OCI-M2 (cell line): ENCODE data around the gene CPNE1.

Experiments
- DNase-seq: peaks from one replicate; lab custom pipeline; 2025; ENCODE audit not compliant: unreplicated experiment; lab: John Stamatoyannopoulos, UW

The CPNE1 gene

DNA sequence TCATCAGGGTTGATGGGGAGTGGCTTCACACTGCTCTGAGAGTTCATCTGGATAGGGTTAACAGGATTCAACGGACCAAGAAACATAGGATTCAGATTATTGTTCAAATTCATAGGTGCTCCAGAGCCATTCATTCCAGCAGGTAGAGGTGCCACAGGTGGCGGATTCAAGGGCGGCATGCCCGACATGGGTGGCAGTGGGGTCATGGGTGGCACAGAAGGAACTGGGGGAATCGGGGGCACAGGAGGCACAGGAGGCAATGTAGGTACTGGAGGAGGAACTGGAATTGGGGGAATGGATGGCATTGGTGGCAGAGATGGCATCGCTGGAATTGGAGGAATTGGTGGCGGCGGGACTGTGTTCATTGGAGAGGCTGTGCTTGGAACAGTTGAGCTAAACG, 10.3 kb downstream of the CPNE1 start:
- no peak for DNase-seq

DNA sequence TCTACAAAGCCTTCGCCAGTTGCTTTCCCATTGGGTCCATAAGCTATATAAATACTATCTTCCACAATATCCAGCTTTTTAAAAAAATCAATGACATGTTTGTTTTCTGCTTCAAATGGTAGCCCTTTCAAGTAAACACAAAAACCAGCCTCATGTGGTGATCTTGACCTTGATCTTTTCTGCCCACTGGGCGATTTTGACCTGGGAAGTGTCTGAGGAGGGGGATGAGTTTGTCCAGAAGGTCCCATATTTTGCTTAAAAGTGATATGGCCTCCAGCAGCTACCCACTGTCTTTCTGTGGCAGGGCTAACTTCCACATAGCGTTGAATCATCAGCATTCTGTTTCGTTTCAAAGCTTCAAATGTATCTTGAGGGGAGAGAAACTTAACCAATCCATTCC, 10.8 kb downstream of the CPNE1 start:
- no peak for DNase-seq

DNA sequence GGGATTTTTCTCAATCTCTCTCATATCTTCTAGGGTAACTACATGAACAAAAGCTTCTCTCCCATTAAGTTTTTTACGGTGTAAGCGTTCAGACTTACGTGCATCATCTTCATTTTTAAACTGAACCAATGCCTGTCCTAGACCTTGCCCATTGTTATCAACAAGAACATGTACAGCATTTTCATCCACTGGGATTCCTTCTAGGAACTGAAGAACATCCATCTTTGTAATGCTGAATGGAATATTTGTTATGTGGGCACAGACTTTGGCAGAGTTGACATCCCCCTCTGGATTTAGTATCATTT, 11.3 kb downstream of the CPNE1 start:
- no peak for DNase-seq

GRCh38 chr20:35652641-35653429, 11.9 kb downstream of the CPNE1 start:
- no peak for DNase-seq

- no peak for DNase-seq
These were observed 12.7 kb downstream of the CPNE1 start for GRCh38 chr20:35651958-35652357.

DNA sequence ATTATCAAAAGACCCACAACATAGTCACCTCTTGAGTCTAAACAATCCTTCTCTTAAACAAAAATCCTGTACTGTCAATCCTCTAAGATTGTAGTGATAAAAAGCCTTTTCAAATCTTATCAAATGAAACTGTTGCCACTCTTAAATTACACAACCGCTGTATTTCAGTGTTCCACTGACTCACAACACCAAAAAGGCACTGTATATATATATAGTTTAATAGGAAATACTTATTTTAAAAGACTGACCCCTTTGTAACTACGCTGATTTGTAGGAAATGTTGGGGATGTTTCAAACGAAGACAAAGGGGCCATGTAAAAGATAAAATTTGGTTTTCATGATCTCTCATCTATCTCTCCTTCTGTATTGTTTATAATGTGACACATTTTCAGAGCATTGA, 14.1 kb downstream of the CPNE1 start:
- no peak for DNase-seq

- no peak for DNase-seq
These were observed 15.9 kb downstream of the CPNE1 start for GRCh38 chr20:35648836-35649235.

DNA sequence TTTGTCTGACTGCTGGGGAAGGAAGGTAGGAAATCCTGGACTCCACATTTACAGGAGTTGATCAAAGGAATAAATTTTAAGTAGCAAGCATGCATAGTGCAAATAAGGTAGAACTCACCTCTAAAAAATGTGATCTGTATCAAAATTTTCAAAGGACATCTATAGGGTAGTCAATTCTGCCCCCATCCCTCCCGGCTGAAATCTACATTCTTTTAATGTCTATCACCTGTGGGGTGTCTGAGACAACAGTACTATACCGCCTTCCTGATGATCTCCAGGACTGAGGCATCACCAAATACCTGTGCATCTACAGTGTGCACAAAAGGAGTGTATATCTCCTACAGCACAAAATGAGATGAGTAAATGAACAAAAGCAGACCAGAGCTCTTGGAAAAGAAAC, 19.9 kb downstream of the CPNE1 start:
- DNase-seq: no peak

DNA sequence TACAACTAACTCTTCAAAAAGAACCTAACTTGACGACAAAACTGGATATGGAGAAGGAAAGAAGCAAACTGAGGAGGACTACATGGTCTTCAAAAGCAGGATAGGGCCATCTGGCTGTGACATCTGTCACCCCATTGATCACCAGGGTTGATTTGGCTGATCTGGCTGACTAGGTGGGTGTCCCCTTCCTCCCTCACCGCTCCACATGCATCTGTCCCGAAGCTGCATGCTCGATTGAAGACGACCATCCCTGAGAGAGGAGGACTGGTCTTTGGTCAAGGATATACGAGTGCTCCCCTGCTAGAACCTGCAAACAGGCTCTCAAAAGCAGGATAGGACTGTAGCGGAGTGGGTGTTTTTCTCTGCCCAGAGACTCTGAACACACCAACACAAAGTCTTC, 21.7 kb downstream of the CPNE1 start:
- DNase-seq: no peak

DNA sequence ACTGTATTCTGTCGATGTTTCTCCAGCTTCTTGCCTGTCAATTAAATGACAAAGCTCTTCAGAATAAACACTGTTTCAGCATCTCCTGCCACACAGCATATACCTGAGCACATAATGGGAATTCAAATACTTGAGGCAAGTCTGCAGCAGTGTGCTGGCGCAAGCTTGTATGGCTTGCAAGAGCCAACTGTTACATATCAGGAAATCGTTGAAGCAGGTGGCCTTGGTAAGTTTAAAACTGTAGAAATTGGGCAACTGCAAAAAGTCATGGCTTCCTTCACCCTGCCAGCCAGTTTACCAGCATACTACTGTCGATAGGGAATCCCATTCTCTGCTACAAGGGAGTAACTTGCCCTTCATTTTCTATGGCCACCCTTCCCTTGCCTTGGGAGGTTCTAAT, 23.0 kb downstream of the CPNE1 start:
- DNase-seq: no peak

DNA sequence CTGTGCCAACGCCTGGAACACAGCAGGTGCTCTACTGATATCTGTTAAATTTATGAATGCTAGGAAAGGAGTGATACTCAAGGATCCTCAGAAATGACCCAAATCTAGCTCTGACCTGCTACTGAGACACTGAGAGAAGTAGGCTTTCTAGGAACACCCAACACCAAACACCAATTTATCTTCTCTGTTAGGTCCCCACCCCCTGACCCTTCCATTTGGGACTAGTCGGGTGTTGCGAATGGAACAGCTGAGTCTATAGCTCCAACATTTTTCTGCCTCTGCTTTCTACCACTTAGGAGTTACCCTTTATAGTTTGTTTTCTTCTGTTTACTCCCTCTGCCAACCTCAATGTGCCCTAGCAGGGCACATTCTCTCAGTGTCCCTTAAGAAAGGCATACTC, 24.0 kb downstream of the CPNE1 start:
- no peak for DNase-seq

DNA sequence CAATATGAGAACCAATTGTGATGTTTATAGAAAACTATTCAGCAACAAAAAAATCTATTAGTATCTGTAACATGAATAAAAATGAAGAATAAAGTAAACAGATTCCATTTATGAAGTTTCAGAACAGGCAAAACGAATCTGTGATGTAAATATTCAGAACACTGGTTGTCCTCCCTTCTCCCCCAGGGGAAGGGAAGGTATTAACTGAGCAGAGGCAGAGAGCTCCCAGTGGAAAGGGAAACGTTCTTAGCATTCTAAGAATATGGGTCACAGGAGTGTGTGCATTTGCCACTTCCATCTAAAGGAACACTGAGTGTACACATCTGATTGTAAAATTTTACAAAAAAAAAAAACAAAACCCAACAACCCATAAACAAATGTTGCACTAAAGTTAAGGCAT, 25.9 kb downstream of the CPNE1 start:
- DNase-seq: no peak

DNA sequence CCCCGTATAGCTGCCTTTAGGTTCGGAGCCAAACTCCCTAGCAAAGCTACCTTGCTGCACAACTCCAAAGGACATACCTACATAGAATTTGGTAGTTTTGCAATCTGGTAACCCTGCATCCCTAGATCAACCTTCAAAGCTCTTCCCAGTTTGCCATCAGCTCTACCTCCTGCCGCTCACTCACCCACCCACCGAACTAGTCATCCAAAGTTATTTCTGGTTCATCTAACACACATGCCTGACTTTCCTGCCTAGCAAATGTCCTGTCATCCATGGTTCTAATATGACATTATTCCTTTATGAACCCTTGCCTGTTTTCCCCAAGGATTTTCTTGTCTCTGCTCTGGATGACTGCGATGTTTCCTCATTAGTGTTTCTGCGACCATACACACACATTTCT, 27.4 kb downstream of the CPNE1 start:
- no peak for DNase-seq

DNA sequence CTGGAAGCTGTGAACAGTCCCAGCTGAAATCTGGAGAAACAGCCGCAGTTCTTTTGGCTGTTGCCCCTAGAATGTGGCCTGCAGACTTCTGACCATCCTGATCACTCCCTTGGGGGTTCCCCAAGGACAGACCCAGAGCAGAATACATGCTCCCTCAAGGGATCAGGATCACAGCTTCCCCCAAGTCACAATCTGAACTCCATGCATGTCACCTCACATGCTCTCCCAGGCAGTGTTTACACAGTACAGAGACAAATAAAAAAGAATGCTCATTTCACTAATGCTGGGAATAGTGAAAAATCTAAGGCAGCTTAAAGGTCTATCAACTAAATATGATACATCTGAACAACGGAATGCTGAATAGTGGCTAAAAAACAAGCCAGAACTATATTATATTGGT, 28.6 kb downstream of the CPNE1 start:
- DNase-seq: no peak

DNA sequence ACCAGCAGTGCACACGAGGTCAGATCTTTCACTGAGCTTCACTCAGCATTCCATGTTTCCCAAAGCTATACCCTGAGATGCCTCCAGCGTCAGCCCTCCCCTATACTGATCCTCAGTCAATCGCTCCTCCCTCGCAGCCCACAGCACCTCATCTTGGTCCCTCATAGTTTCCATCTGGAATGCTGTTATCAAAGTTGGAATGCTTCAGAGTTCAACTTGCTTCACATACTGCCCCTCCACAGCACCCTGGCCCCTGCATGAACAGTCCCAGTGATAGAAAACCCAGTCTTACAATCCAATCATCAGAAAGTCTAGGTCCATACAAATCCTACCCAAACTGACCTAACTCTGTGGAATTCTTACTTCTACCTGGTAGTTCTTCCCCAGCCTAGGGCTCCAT, 29.0 kb downstream of the CPNE1 start:
- no peak for DNase-seq

DNA sequence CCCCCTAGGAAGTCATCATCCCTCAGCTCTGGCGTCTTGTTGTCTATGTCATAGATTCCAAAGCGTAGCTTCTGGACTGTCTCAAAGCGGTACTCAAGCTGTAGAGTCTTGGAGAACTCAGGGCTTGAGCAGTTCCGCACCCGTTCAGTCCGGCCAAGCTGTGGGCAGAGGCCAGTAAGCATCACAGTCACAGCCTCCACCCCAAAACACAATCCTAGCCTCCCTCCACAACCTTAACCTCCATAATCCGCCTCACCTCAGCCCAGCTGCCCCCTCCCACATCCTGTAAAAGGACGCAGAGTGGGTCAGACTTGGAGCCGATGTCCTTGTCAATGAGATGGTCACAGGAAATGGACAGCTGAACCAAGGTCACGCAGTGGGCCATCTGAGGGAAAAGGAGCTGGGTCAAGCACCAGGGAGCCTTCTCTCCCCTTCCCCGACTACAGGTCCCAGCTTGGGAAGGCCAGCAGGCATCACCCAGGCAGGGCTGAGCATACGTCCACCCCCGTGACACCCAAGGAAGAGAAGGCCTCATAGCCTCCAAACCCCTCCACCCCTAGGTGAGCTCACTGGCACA, 32.1 kb downstream of the CPNE1 start:
- DNase-seq: no peak

- DNase-seq: no peak
These were observed 34.1 kb downstream of the CPNE1 start for GRCh38 chr20:35630636-35631035.

DNA sequence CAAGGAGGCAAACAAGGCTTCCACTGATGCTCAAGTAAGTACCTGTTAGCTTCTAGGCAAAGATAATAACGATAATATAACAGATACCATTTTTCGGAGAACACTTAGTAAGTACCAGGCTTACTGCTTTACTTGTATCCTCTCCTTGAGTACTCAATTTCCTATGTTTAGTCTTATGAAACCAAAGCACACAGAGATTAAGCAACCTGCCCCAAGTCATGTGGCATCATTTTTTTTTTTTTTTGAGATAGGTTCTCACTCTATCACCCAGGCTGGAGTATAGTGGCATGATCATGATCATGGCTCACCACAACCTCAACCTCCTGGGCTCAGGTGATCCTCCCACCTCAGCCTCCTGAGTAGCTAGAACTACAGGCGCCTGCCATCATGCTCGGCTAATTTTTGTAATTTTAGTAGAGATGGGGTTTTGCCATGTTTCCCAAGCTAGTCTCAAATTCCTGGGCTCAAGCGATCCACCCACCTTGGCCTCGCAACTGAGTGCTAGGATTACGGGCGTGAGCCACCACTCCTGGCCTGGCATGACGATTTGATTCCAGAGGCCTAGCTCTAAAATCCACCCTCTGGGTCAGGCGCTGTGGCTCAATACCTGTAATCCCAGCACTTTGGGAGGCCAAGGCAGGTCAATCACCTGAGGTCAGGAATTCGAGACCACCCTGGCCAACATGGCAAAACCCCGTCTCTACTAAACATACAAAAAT, 35.1 kb downstream of the CPNE1 start:
- no peak for DNase-seq

GRCh38 chr20:35627121-35627520, 37.6 kb downstream of the CPNE1 start:
- DNase-seq: no peak

- no peak for DNase-seq
These were observed 38.2 kb downstream of the CPNE1 start for GRCh38 chr20:35626386-35627001.

GRCh38 chr20:35625584-35626385, 38.9 kb downstream of the CPNE1 start:
- DNase-seq: no peak
